Spleen (tissue), 11 donors: ENCODE data around the gene ITSN1. TPM values are rescaled to one million over a fixed set of nuclear protein-coding genes. Genes with fewer than 3 reads are reported as not detected.
A peak's percentile ranks its signal among the peaks of the same experiment; 100 is the strongest.

Experiments
- DNase-seq: peaks from one replicate; pipeline ENCODE4 v3.0.0-alpha.2; 2020
- H3K27ac ChIP-seq, 8 donors: fragments of 200-600 bp; sonication (generic) in 7 of 8; 1 replicate in 4 of 8; 2 replicates in 4 of 8; pipeline versions ENCODE4 v1.5.0 to v1.8.0; 2016 to 2021; ENCODE audit warnings: inconsistent platforms in 4 of 8, mild to moderate bottlenecking in 4 of 8, moderate library complexity in 1 of 8
- H3K27me3 ChIP-seq, 7 donors: fragments of 200-600 bp; sonication (generic) in 6 of 7; replicated peaks in 1 of 7; 1 replicate in 4 of 7; 2 replicates in 3 of 7; pipeline versions ENCODE4 v1.5.0 to v1.8.0; 2016 to 2021; ENCODE audit warnings: inconsistent platforms in 3 of 7, mild to moderate bottlenecking in 1 of 7
- H3K36me3 ChIP-seq, 6 donors: fragments of 200-600 bp; sonication (generic) in 5 of 6; 1 replicate in 4 of 6; 2 replicates in 2 of 6; pipeline versions ENCODE4 v1.5.0 to v1.8.0; 2016 to 2021; ENCODE audit warnings: inconsistent platforms in 2 of 6
- H3K4me1 ChIP-seq, 6 donors: fragments of 200-600 bp; sonication (generic) in 5 of 6; 1 replicate in 3 of 6; 2 replicates in 3 of 6; pipeline versions ENCODE4 v1.5.0 to v1.8.0; 2016 to 2021; ENCODE audit warnings: inconsistent platforms in 3 of 6
- H3K4me3 ChIP-seq, 8 donors: fragments of 200-600 bp; sonication (generic) in 7 of 8; 1 replicate in 4 of 8; 2 replicates in 4 of 8; pipeline versions ENCODE4 v1.5.0 to v1.8.0; 2016 to 2021; ENCODE audit warnings: inconsistent platforms in 4 of 8, mild to moderate bottlenecking in 4 of 8, moderate library complexity in 2 of 8
- H3K9me3 ChIP-seq, 8 donors: fragments of 200-600 bp; sonication (generic) in 7 of 8; 1 replicate in 4 of 8; 2 replicates in 4 of 8; pipeline versions ENCODE4 v1.5.0 to v1.8.0; 2016 to 2021; ENCODE audit warnings: inconsistent platforms in 4 of 8
- CTCF ChIP-seq, 11 experiments: fragments of 200-600 bp in 7 of 11; fragments of 450-650 bp in 4 of 11; sonication (generic) in 4 of 11; IDR thresholded peaks in 8 of 11; conservative IDR thresholded peaks in 3 of 11; 1 replicate in 7 of 11; 2 replicates in 4 of 11; pipeline versions ENCODE4 v1.4.0 to v1.8.0; 2016 to 2021; ENCODE audit warnings: antibody characterized with exemption in 11 of 11, inconsistent platforms in 4 of 11, mild to moderate bottlenecking in 1 of 11
- POLR2A ChIP-seq, 3 donors: fragments of 450-650 bp; IDR thresholded peaks; one replicate each; pipeline ENCODE4 v1.5.1; 2017; ENCODE audit warnings: antibody characterized with exemption in 3 of 3, mild to moderate bottlenecking in 1 of 3
- POLR2AphosphoS5 ChIP-seq, 3 donors: sonication (generic); formaldehyde crosslinking; IDR thresholded peaks; one replicate each; pipeline ENCODE4 v1.5.1; 2017; ENCODE audit warnings: antibody characterized with exemption in 3 of 3
- WGBS, 5 donors: extraction: QIAGEN DNeasy Blood & Tissue Kit in 3 of 5; methylation state at CpG; one replicate each; pipeline versions ENCODE4 v1.1.5 to v1.1.7; 2013 to 2018; 5-methylcytosine and 5-hydroxymethylcytosine counted together
- intact Hi-C: fragments of 100-400 bp; cut with DNase I; formaldehyde crosslinking; loops from one replicate; pipeline ENCODE4 v1.15.0; 2023; ENCODE audit warnings: low total_unique reads
- polyA plus RNA-seq, 3 donors: library from polyadenylated mRNA; stranded (reverse); fragments of 200-250 nt; gene quantifications; one replicate each; pipeline ENCODE4 v1.2.1, GENCODE V29; 2013
- total RNA-seq, 7 donors: library from RNA; depleted of rRNA in 3 of 7; stranded (reverse); fragments of >200 nt in 3 of 7; fragmentation: NEBNext Ultra II Directional in 4 of 7; extraction: Animal tissue kit (Norgen Biotek cat#: 25700) in 4 of 7; gene quantifications; one replicate each; pipeline versions ENCODE4 v1.1.0 to v1.2.1, GENCODE V29; 2016 to 2021
- donor health status: healthy with polysubstance abuse.
- donor health status: DM: no; HTN: no; CAD: no; lungs with moderate emphysema.
- donor health status: DM: no; HTN: no; CAD: no.
- donor health status: Bipolar disorder and iron deficiency.
- donor health status: healthy.
- donor health status: DM: no; HTN: no; CAD: no.
- donor health status: DM: yes; HTN: yes; CAD: no.

The ITSN1 gene
- total and polyA plus RNA-seq, 10 donors, result 4.1 to 89.0 (median 42.6) TPM

- Histone ChIP-seq H3K9me3 (no peaks in the 10 kb centered on the region), H3K36me3 (peaks cover 0 to 27% (median 4%) of the 10 kb centered on the region in 6 donors), H3K27ac (peak overlapping the region; percentile 16 to 78 (median 69)), H3K27me3 (no peaks in the 10 kb centered on the region), H3K4me1 (peaks cover 3 to 54% (median 26%) of the 10 kb centered on the region in 6 donors), H3K4me3 (no peak overlapping the region)
- TF ChIP-seq POLR2A (IDR thresholded peaks at IDR 0.05) (no peak), POLR2AphosphoS5 (IDR thresholded peaks at IDR 0.05) (no peak), CTCF (IDR thresholded peaks at IDR 0.05 in 8 of 11, conservative IDR thresholded peaks at IDR 0.05 in 3 of 11) (no peak)
- 69 to 81% (median 79%) methylated on average over 5 of the region's 5 CpGs for WGBS, 5 donors
- DNase-seq, result no peak
- intact Hi-C loops, result no loop called here
These were observed 169.1 kb downstream of the ITSN1 start for GRCh38 chr21:33811167-33812010.

- intact Hi-C loops, result no loop called here
- WGBS, 5 donors, result 95 to 98% (median 95%) methylated on average over 7 of the region's 7 CpGs
- no peak for DNase-seq
- no peaks in the 10 kb centered on the region for H3K27me3 ChIP-seq
- H3K36me3 ChIP-seq, result peaks cover 0 to 51% (median 6%) of the 10 kb centered on the region in 6 donors
- H3K4me3 ChIP-seq, result no peak overlapping the region
- H3K9me3 ChIP-seq, result no peaks in the 10 kb centered on the region
- H3K27ac ChIP-seq, result peak overlapping the region in 3 of 8 donors; percentile 37 to 78 (median 70)
- TF ChIP-seq POLR2AphosphoS5 (IDR thresholded peaks at IDR 0.05) (no peak), CTCF (IDR thresholded peaks at IDR 0.05 in 8 of 11, conservative IDR thresholded peaks at IDR 0.05 in 3 of 11) (no peak)
- peaks cover 3 to 54% (median 26%) of the 10 kb centered on the region in 6 donors for H3K4me1 ChIP-seq
These were observed 171.6 kb downstream of the ITSN1 start for GRCh38 chr21:33813832-33814365.

GRCh38 chr21:33815143-33815707, 172.9 kb downstream of the ITSN1 start:
- H3K9me3 ChIP-seq, result no peaks in the 10 kb centered on the region
- H3K4me3 ChIP-seq, result no peak overlapping the region
- intact Hi-C loops, result no loop called here
- H3K27ac ChIP-seq, result peak overlapping the region in 2 of 8 donors; percentile 0 to 78
- peaks cover 0 to 64% (median 6%) of the 10 kb centered on the region in 6 donors for H3K36me3 ChIP-seq
- no peaks in the 10 kb centered on the region for H3K27me3 ChIP-seq
- WGBS, 5 donors, result 40 to 49% (median 44%) methylated on average over 7 of the region's 7 CpGs
- no peak for DNase-seq
- H3K4me1 ChIP-seq, result peaks cover 3 to 51% (median 25%) of the 10 kb centered on the region in 6 donors
- TF ChIP-seq CTCF (IDR thresholded peaks at IDR 0.05 in 8 of 11, conservative IDR thresholded peaks at IDR 0.05 in 3 of 11) (no peak), POLR2AphosphoS5 (IDR thresholded peaks at IDR 0.05) (no peak), POLR2A (IDR thresholded peaks at IDR 0.05) (no peak)

- no peaks in the 10 kb centered on the region for H3K27me3 ChIP-seq
- intact Hi-C loops, result no loop called here
- no peak overlapping the region for H3K4me3 ChIP-seq
- 51 to 89% (median 63%) methylated on average over 2 of the region's 2 CpGs for WGBS, 5 donors
- TF ChIP-seq CTCF (IDR thresholded peaks at IDR 0.05 in 8 of 11, conservative IDR thresholded peaks at IDR 0.05 in 3 of 11) (no peak), POLR2AphosphoS5 (IDR thresholded peaks at IDR 0.05) (no peak), POLR2A (IDR thresholded peaks at IDR 0.05) (no peak)
- DNase-seq, result no peak
- peak overlapping the region in 2 of 8 donors; percentile 28 to 35 for H3K27ac ChIP-seq
- peaks cover 0 to 41% (median 17%) of the 10 kb centered on the region in 6 donors for H3K4me1 ChIP-seq
- no peaks in the 10 kb centered on the region for H3K9me3 ChIP-seq
- peaks cover 0 to 73% (median 6%) of the 10 kb centered on the region in 6 donors for H3K36me3 ChIP-seq
These were observed 173.9 kb downstream of the ITSN1 start for GRCh38 chr21:33816174-33816573.
